ENCODE results near the gene NAP1L5.

The NAP1L5 gene

GRCh38 chr4:88697141-88697540 is 488 bp downstream of the NAP1L5 start:
- no peak overlapping the region for H3K27ac ChIP-seq
- H3K36me3 ChIP-seq (ENCODE audit: insufficient read depth, low read length), result no peaks in the 10 kb centered on the region
- peak overlapping the region; percentile 49 for H3K9ac ChIP-seq (ENCODE audit: insufficient read length)
- no peaks in the 10 kb centered on the region for H3K9me3 ChIP-seq (ENCODE audit: low read depth, low read length)
- peak overlapping the region; percentile 81 for H3K4me3 ChIP-seq
- DNase-seq (ENCODE audit: low read depth, low spot score), result no peak
- no peak for TF ChIP-seq FOXP2 (optimal IDR thresholded peaks at IDR 0.05; ENCODE audit: control extremely low read depth, extremely low read length, insufficient read depth)
- TF ChIP-seq EZH2 (IDR thresholded peaks at IDR 0.05), result no peak
- no peak for TF ChIP-seq POLR2AphosphoS5 (IDR thresholded peaks at IDR 0.05; ENCODE audit: borderline replicate concordance, low read depth, low read length)

GRCh38 chr4:88696630-88697029 is 999 bp downstream of the NAP1L5 start:
- Histone ChIP-seq H3K36me3 (ENCODE audit: insufficient read depth, low read length) (no peaks in the 10 kb centered on the region), H3K9ac (ENCODE audit: insufficient read length) (no peak overlapping the region), H3K27ac (no peak overlapping the region), H3K4me3 (peak overlapping the region; percentile 81; the same call in 1 of the 2 replicates), H3K9me3 (ENCODE audit: low read depth, low read length) (no peaks in the 10 kb centered on the region)
- TF ChIP-seq POLR2AphosphoS5 (IDR thresholded peaks at IDR 0.05; ENCODE audit: borderline replicate concordance, low read depth, low read length), result no peak
- TF ChIP-seq FOXP2 (optimal IDR thresholded peaks at IDR 0.05; ENCODE audit: control extremely low read depth, extremely low read length, insufficient read depth), result no peak
- no peak for TF ChIP-seq EZH2 (IDR thresholded peaks at IDR 0.05)
- DNase-seq (ENCODE audit: low read depth, low spot score), result no peak

- no peaks in the 10 kb centered on the region for H3K36me3 ChIP-seq (ENCODE audit: insufficient read depth, low read length)
- DNase-seq (ENCODE audit: low read depth, low spot score), result no peak
- no peak overlapping the region for H3K9ac ChIP-seq (ENCODE audit: insufficient read length)
- TF ChIP-seq POLR2AphosphoS5 (IDR thresholded peaks at IDR 0.05; ENCODE audit: borderline replicate concordance, low read depth, low read length) (no peak), EZH2 (IDR thresholded peaks at IDR 0.05) (no peak), FOXP2 (optimal IDR thresholded peaks at IDR 0.05; ENCODE audit: control extremely low read depth, extremely low read length, insufficient read depth) (no peak)
- H3K4me3 ChIP-seq, result no peak overlapping the region
- H3K27ac ChIP-seq, result no peak overlapping the region
- H3K9me3 ChIP-seq (ENCODE audit: low read depth, low read length), result no peaks in the 10 kb centered on the region
These were observed 3.8 kb downstream of the NAP1L5 start for GRCh38 chr4:88693792-88694191.

GRCh38 chr4:88690355-88690754 is 7.3 kb downstream of the NAP1L5 start:
- TF ChIP-seq FOXP2 (optimal IDR thresholded peaks at IDR 0.05; ENCODE audit: control extremely low read depth, extremely low read length, insufficient read depth) (no peak), POLR2AphosphoS5 (IDR thresholded peaks at IDR 0.05; ENCODE audit: borderline replicate concordance, low read depth, low read length) (no peak), EZH2 (IDR thresholded peaks at IDR 0.05) (no peak)
- Histone ChIP-seq H3K4me3 (no peak overlapping the region), H3K9me3 (ENCODE audit: low read depth, low read length) (no peaks in the 10 kb centered on the region), H3K9ac (ENCODE audit: insufficient read length) (no peak overlapping the region), H3K27ac (no peak overlapping the region), H3K36me3 (ENCODE audit: insufficient read depth, low read length) (no peaks in the 10 kb centered on the region)
- DNase-seq (ENCODE audit: low read depth, low spot score), result no peak

- Histone ChIP-seq H3K4me3 (no peak overlapping the region), H3K9me3 (ENCODE audit: low read depth, low read length) (no peaks in the 10 kb centered on the region), H3K9ac (ENCODE audit: insufficient read length) (no peak overlapping the region), H3K36me3 (ENCODE audit: insufficient read depth, low read length) (no peaks in the 10 kb centered on the region), H3K27ac (no peak overlapping the region)
- TF ChIP-seq POLR2AphosphoS5 (IDR thresholded peaks at IDR 0.05; ENCODE audit: borderline replicate concordance, low read depth, low read length) (no peak), EZH2 (IDR thresholded peaks at IDR 0.05) (no peak), FOXP2 (optimal IDR thresholded peaks at IDR 0.05; ENCODE audit: control extremely low read depth, extremely low read length, insufficient read depth) (no peak)
- DNase-seq (ENCODE audit: low read depth, low spot score), result no peak
These were observed 16.4 kb downstream of the NAP1L5 start for GRCh38 chr4:88681209-88681608.

- Histone ChIP-seq H3K4me3 (no peak overlapping the region), H3K9me3 (ENCODE audit: low read depth, low read length) (no peaks in the 10 kb centered on the region), H3K27ac (no peak overlapping the region), H3K36me3 (ENCODE audit: insufficient read depth, low read length) (no peaks in the 10 kb centered on the region), H3K9ac (ENCODE audit: insufficient read length) (no peak overlapping the region)
- no peak for DNase-seq (ENCODE audit: low read depth, low spot score)
- no peak for TF ChIP-seq POLR2AphosphoS5 (IDR thresholded peaks at IDR 0.05; ENCODE audit: borderline replicate concordance, low read depth, low read length)
- TF ChIP-seq FOXP2 (optimal IDR thresholded peaks at IDR 0.05; ENCODE audit: control extremely low read depth, extremely low read length, insufficient read depth), result no peak
- TF ChIP-seq EZH2 (IDR thresholded peaks at IDR 0.05), result no peak
These were observed 22.1 kb downstream of the NAP1L5 start for GRCh38 chr4:88675543-88675942.

- Histone ChIP-seq H3K4me3 (no peak overlapping the region), H3K9me3 (ENCODE audit: low read depth, low read length) (no peaks in the 10 kb centered on the region), H3K36me3 (ENCODE audit: insufficient read depth, low read length) (no peaks in the 10 kb centered on the region), H3K9ac (ENCODE audit: insufficient read length) (no peak overlapping the region), H3K27ac (no peak overlapping the region)
- no peak for TF ChIP-seq POLR2AphosphoS5 (IDR thresholded peaks at IDR 0.05; ENCODE audit: borderline replicate concordance, low read depth, low read length)
- TF ChIP-seq FOXP2 (optimal IDR thresholded peaks at IDR 0.05; ENCODE audit: control extremely low read depth, extremely low read length, insufficient read depth), result no peak
- no peak for TF ChIP-seq EZH2 (IDR thresholded peaks at IDR 0.05)
- no peak for DNase-seq (ENCODE audit: low read depth, low spot score)
These were observed 22.6 kb downstream of the NAP1L5 start for GRCh38 chr4:88674979-88675378.

GRCh38 chr4:88674565-88674964 is 23.1 kb downstream of the NAP1L5 start:
- H3K36me3 ChIP-seq (ENCODE audit: insufficient read depth, low read length), result no peaks in the 10 kb centered on the region
- TF ChIP-seq EZH2 (IDR thresholded peaks at IDR 0.05), result no peak
- TF ChIP-seq FOXP2 (optimal IDR thresholded peaks at IDR 0.05; ENCODE audit: control extremely low read depth, extremely low read length, insufficient read depth), result no peak
- no peak for TF ChIP-seq POLR2AphosphoS5 (IDR thresholded peaks at IDR 0.05; ENCODE audit: borderline replicate concordance, low read depth, low read length)
- no peak overlapping the region for H3K4me3 ChIP-seq
- no peak overlapping the region for H3K9ac ChIP-seq (ENCODE audit: insufficient read length)
- DNase-seq (ENCODE audit: low read depth, low spot score), result no peak
- no peaks in the 10 kb centered on the region for H3K9me3 ChIP-seq (ENCODE audit: low read depth, low read length)
- no peak overlapping the region for H3K27ac ChIP-seq

- Histone ChIP-seq H3K27ac (no peak overlapping the region), H3K9me3 (ENCODE audit: low read depth, low read length) (no peaks in the 10 kb centered on the region), H3K9ac (ENCODE audit: insufficient read length) (no peak overlapping the region), H3K4me3 (no peak overlapping the region), H3K36me3 (ENCODE audit: insufficient read depth, low read length) (no peaks in the 10 kb centered on the region)
- TF ChIP-seq POLR2AphosphoS5 (IDR thresholded peaks at IDR 0.05; ENCODE audit: borderline replicate concordance, low read depth, low read length), result no peak
- TF ChIP-seq FOXP2 (optimal IDR thresholded peaks at IDR 0.05; ENCODE audit: control extremely low read depth, extremely low read length, insufficient read depth), result no peak
- TF ChIP-seq EZH2 (IDR thresholded peaks at IDR 0.05), result no peak
- no peak for DNase-seq (ENCODE audit: low read depth, low spot score)
These were observed 23.7 kb downstream of the NAP1L5 start for GRCh38 chr4:88673886-88674285.
